Skeletal muscle satellite cell (primary cell): ENCODE data around the gene TGIF1.
A peak's percentile ranks its signal among the peaks of the same experiment; 100 is the strongest.
"Not testable (repeated sequence)": the region's sequence is repeated elsewhere in the genome, so short reads cannot be mapped to it uniquely, and the experiment has no call there.

Experiments used
- H3K27me3 ChIP-seq: 2 replicates; pipeline ENCODE4 v1.7.0; 2013; ENCODE audit warnings: low read length; ENCODE audit not compliant: control insufficient read depth, insufficient read depth
- H3K36me3 ChIP-seq: 2 replicates; pipeline ENCODE4 v1.7.0; 2013; ENCODE audit warnings: mild to moderate bottlenecking, control low read depth, low read length; ENCODE audit not compliant: insufficient read depth
- H3K4me1 ChIP-seq: 2 replicates; pipeline ENCODE4 v1.7.0; 2013; ENCODE audit warnings: low read length; ENCODE audit not compliant: control insufficient read depth, insufficient read depth
- H3K4me2 ChIP-seq: 2 replicates; pipeline ENCODE4 v1.7.0; 2013; ENCODE audit warnings: mild to moderate bottlenecking, low read length
- H3K4me3 ChIP-seq: 2 replicates; pipeline ENCODE4 v1.7.0; 2013; ENCODE audit warnings: low read length
- H3K9ac ChIP-seq: 2 replicates; pipeline ENCODE4 v1.7.0; 2013; ENCODE audit warnings: mild to moderate bottlenecking, low read depth, low read length, moderate library complexity
- H3K9me3 ChIP-seq: replicated peaks from 2 replicates; pipeline ENCODE4 v1.7.0; 2013; ENCODE audit warnings: mild to moderate bottlenecking, control low read depth, low read length

TGIF1 gene

DNA sequence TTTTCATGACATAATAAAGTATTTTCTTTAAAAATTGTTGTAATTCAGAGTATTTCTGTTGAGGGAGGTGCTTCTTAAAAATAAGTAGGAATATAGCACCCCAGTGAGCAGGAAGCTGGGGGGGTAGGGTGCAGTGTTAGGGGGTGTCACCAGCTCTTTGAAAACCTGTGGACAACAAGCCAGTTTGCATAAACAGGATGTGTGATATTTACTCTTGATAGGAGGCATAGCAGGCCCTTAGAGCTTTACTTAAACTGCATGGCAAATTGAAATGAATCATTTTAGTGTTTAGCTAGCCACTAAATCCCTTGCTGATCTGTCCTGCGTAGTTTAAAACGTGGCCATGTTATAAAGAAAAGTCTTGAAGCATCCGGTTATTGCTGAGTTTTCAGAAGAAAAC lies 8.4 kb downstream of the TGIF1 start:
- Histone ChIP-seq H3K27me3 (no peaks in the 10 kb centered on the region), H3K4me2 (peak overlapping the region; percentile 14), H3K4me3 (no peak overlapping the region), H3K9me3 (no peaks in the 10 kb centered on the region), H3K4me1 (peaks cover 62% of the 10 kb centered on the region), H3K36me3 (peaks cover 55% of the 10 kb centered on the region), H3K9ac (peak overlapping the region; percentile 39)

DNA sequence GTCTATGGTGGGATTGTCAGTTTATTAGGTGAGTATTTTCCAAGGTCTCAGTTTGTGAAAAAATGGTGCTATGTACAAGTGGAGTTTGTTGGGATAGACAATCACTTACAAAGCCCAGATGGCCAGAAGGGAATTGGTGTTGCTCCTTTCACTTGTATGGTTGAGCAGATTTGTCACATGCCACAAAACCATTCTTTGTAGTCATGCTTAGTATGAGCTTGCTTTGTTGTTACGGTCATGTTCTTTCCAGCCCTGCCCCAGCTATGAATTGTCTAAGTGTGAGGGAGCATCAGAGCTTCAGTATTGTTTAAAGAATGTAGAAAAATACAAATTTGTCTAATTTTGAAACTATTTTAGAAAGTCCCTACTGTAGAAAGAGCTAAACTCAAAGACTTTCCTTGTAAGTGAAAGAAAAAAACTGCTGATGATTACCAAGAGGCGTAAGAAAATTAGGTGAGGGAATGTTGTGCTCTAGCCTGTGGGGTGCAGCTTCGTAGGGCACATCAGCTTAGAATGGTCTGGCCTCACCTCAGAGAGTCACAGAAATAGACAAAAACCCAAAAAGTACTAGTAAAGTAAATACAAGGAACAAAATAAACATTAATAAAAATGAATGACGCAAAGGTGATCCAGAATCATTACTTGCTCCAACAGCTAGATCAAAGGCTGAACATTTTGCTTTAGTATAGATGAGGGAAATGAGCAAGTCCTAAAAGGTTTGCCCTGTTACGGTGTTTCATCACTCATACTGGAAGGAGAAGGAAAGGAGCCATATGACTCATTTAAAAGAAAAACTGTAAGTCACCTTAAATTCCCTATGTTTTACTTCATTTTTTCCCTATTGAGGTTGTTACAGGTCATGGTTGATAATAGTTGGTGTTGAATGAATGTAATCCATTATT lies 9.2 kb downstream of the TGIF1 start:
- H3K36me3 ChIP-seq: peaks cover 55% of the 10 kb centered on the region
- no peaks in the 10 kb centered on the region for H3K9me3 ChIP-seq
- H3K4me1 ChIP-seq: peaks cover 59% of the 10 kb centered on the region
- no peaks in the 10 kb centered on the region for H3K27me3 ChIP-seq
- peak overlapping the region; percentile 14 for H3K4me2 ChIP-seq
- H3K9ac ChIP-seq: peak overlapping the region; percentile 39
- no peak overlapping the region for H3K4me3 ChIP-seq

DNA sequence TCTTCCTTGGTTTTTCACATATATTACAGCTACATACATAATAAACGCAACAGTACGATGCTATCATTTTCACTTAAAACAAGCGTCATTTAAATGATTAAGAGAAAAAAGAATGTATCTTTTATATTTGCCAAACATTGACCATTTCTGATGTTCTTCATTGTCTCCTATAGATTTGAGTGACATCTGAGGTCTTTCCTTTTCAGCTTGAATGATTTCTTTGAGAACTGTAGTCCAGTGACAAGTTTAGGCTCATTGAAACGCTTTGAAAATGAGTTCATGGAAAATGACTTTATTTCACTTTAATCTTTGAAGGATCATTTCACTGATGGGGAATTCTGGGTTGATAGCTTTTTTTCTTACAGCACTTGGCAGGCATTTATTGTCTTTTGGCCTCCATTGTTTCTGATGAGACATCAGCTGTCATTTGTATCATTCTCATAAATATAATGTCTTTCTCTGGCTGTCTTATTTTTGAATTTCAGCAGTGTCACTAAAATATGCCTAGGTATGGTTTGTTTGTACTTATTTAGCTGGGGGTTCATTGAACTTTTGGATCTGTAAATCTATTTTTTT lies 10.9 kb downstream of the TGIF1 start:
- H3K4me2 ChIP-seq: no peak overlapping the region
- H3K9ac ChIP-seq: no peak overlapping the region
- H3K9me3 ChIP-seq: no peaks in the 10 kb centered on the region
- H3K4me3 ChIP-seq: no peak overlapping the region
- H3K4me1 ChIP-seq: peaks cover 49% of the 10 kb centered on the region
- peaks cover 55% of the 10 kb centered on the region for H3K36me3 ChIP-seq
- no peaks in the 10 kb centered on the region for H3K27me3 ChIP-seq

- no peak overlapping the region for H3K9ac ChIP-seq
- H3K4me1 ChIP-seq: peaks cover 49% of the 10 kb centered on the region
- no peak overlapping the region for H3K4me2 ChIP-seq
- no peaks in the 10 kb centered on the region for H3K27me3 ChIP-seq
- no peak overlapping the region for H3K4me3 ChIP-seq
- H3K9me3 ChIP-seq: no peaks in the 10 kb centered on the region
- peaks cover 48% of the 10 kb centered on the region for H3K36me3 ChIP-seq
Observed at GRCh38 chr18:3461704-3462103, 11.7 kb downstream of the TGIF1 start.

DNA sequence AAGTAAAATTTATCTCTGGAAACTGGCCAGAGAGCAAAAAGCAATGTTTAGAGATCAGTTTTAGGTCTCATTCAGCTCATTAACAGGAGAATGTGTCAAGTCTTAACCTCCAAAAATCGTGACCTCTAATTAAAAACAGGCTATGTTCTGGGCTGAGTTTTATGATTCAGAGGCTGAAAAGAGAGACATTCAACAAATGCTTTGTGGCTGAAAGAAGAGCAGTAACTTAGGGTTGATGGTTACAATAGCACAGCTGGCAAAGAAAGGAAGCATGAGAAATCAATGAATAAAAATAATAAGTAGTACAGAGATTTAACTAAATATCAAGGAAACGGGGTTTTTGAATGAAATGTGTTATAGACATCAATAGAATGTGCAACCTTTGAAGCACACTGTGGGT lies 13.1 kb downstream of the TGIF1 start:
- peaks cover 36% of the 10 kb centered on the region for H3K36me3 ChIP-seq
- H3K4me3 ChIP-seq: no peak overlapping the region
- H3K4me2 ChIP-seq: no peak overlapping the region
- H3K27me3 ChIP-seq: no peaks in the 10 kb centered on the region
- no peaks in the 10 kb centered on the region for H3K9me3 ChIP-seq
- H3K4me1 ChIP-seq: peaks cover 41% of the 10 kb centered on the region
- no peak overlapping the region for H3K9ac ChIP-seq

GRCh38 chr18:3466045-3466444 lies 16.1 kb downstream of the TGIF1 start:
- H3K4me3 ChIP-seq: peak overlapping the region; percentile 5
- peak overlapping the region; percentile 55 for H3K4me2 ChIP-seq
- H3K4me1 ChIP-seq: peaks cover 24% of the 10 kb centered on the region
- H3K9me3 ChIP-seq: no peaks in the 10 kb centered on the region
- H3K9ac ChIP-seq: no peak overlapping the region
- peaks cover 12% of the 10 kb centered on the region for H3K36me3 ChIP-seq
- no peaks in the 10 kb centered on the region for H3K27me3 ChIP-seq

DNA sequence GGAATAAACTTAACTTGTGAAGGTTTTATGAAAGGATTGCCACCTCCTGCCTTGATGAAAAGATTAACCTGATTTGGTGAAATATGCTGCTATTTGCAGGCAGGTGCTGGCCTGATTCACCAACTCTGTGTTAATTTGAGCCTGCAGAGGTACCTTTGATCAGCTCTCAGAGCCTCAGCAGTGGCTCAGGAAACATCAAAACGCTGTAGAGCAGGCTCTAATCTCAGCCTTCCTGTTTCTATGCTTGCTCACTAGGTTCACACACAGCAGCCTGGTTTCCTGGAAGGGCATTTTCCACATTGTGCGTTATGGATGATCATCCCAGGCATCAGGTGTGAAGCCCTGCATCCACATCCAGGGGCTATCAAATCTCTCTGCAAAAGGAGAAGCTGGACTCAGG lies 16.9 kb downstream of the TGIF1 start:
- Histone ChIP-seq H3K4me2 (no peak overlapping the region), H3K4me1 (peaks cover 24% of the 10 kb centered on the region), H3K27me3 (no peaks in the 10 kb centered on the region), H3K4me3 (no peak overlapping the region), H3K9ac (no peak overlapping the region), H3K36me3 (peaks cover 3% of the 10 kb centered on the region), H3K9me3 (no peaks in the 10 kb centered on the region)

DNA sequence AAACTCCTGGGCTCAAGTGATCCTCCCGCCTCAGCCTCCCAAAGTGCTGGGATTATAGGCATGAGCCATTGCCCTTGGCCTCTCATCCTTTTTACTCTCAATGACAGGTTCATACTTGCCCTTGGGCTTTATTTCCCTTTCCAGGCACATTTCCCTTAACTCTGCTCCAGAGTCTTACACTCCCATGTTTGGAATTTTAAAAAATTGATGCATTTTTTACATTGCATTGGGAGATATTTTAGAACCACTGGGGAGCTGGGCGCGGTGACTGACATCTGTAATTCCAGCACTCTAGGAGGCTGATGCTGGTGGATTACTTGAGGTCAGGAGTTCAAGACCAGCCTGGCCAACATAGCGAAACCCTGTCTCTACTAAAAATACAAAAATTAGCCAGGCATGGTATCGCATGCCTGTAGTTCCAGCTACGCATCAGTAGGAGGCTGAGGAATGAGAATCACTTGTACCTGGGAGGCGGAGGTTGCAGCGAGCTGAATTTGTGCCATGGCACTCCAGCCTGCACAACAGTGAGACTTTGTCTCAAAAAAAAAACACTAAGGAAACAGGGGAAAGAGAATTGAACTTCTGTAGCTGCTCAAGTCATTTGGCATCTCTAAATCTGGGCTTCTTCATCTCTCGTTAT lies 18.2 kb downstream of the TGIF1 start:
- Histone ChIP-seq H3K9ac (no peak overlapping the region), H3K36me3 (no peaks in the 10 kb centered on the region), H3K4me3 (no peak overlapping the region), H3K4me1 (peaks cover 13% of the 10 kb centered on the region), H3K27me3 (no peaks in the 10 kb centered on the region), H3K9me3 (no peaks in the 10 kb centered on the region), H3K4me2 (no peak overlapping the region)

- H3K4me1 ChIP-seq: peaks cover 13% of the 10 kb centered on the region
- no peaks in the 10 kb centered on the region for H3K36me3 ChIP-seq
- H3K9ac ChIP-seq: no peak overlapping the region
- no peak overlapping the region for H3K4me2 ChIP-seq
- H3K9me3 ChIP-seq: no peaks in the 10 kb centered on the region
- H3K4me3 ChIP-seq: no peak overlapping the region
- no peaks in the 10 kb centered on the region for H3K27me3 ChIP-seq
Observed at GRCh38 chr18:3468833-3469232, 18.9 kb downstream of the TGIF1 start.

GRCh38 chr18:3471141-3471648 lies 21.2 kb downstream of the TGIF1 start:
- Histone ChIP-seq H3K9ac (no peak overlapping the region), H3K4me2 (no peak overlapping the region), H3K4me3 (no peak overlapping the region), H3K9me3 (no peaks in the 10 kb centered on the region), H3K36me3 (no peaks in the 10 kb centered on the region), H3K27me3 (no peaks in the 10 kb centered on the region), H3K4me1 (peaks cover 8% of the 10 kb centered on the region)

GRCh38 chr18:3472121-3472520 lies 22.1 kb downstream of the TGIF1 start:
- not testable (repeated sequence) for H3K27me3 ChIP-seq, H3K4me3 ChIP-seq, H3K9me3 ChIP-seq, H3K4me2 ChIP-seq, H3K9ac ChIP-seq, H3K36me3 ChIP-seq, H3K4me1 ChIP-seq
